Fibroblast of upper back skin (primary cell): ENCODE results near the gene CASP8AP2.
"Not testable (repeated sequence)": the region's sequence is repeated elsewhere in the genome, so short reads cannot be mapped to it uniquely, and the experiment has no call there.

Experiments used
- DNase-seq: peaks from one replicate; pipeline ENCODE4 v3.0.0-alpha.2; 2013

Gene CASP8AP2

GRCh38 chr6:89829472-89830169 lies at the start of gene CASP8AP2:
Gene CASP8AP2, plus strand, starts transcription at chr6:89829880.
- peak; percentile 99 for DNase-seq

- no peak for DNase-seq
Observed at GRCh38 chr6:89781070-89782034, 48.3 kb upstream of the CASP8AP2 start.

- no peak for DNase-seq
Observed at GRCh38 chr6:89782222-89782621, 47.5 kb upstream of the CASP8AP2 start.

- DNase-seq, result not testable (repeated sequence)
Observed at GRCh38 chr6:89783293-89783692, 46.4 kb upstream of the CASP8AP2 start.

GRCh38 chr6:89784838-89785237 lies 44.8 kb upstream of the CASP8AP2 start:
- DNase-seq, result no peak

GRCh38 chr6:89786970-89787369 lies 42.7 kb upstream of the CASP8AP2 start:
- no peak for DNase-seq

- DNase-seq, result no peak
Observed at GRCh38 chr6:89787660-89788328, 41.9 kb upstream of the CASP8AP2 start.

- DNase-seq, result no peak
Observed at GRCh38 chr6:89789980-89790379, 39.7 kb upstream of the CASP8AP2 start.

GRCh38 chr6:89790403-89790802 lies 39.3 kb upstream of the CASP8AP2 start:
- no peak for DNase-seq

GRCh38 chr6:89792881-89793280 lies 36.8 kb upstream of the CASP8AP2 start:
- DNase-seq, result peak; percentile 12

- peak; percentile 1 for DNase-seq
Observed at GRCh38 chr6:89793586-89793985, 36.1 kb upstream of the CASP8AP2 start.

- no peak for DNase-seq
Observed at GRCh38 chr6:89794324-89794723, 35.4 kb upstream of the CASP8AP2 start.

GRCh38 chr6:89797317-89797716 lies 32.4 kb upstream of the CASP8AP2 start:
- DNase-seq, result peak; percentile 77

- no peak for DNase-seq
Observed at GRCh38 chr6:89799096-89799495, 30.6 kb upstream of the CASP8AP2 start.

- DNase-seq, result no peak
Observed at GRCh38 chr6:89799756-89800155, 29.9 kb upstream of the CASP8AP2 start.

GRCh38 chr6:89803271-89803670 lies 26.4 kb upstream of the CASP8AP2 start:
- no peak for DNase-seq

- no peak for DNase-seq
Observed at GRCh38 chr6:89805814-89806371, 23.8 kb upstream of the CASP8AP2 start.

- DNase-seq, result no peak
Observed at GRCh38 chr6:89807581-89807980, 22.1 kb upstream of the CASP8AP2 start.

GRCh38 chr6:89813422-89813821 lies 16.3 kb upstream of the CASP8AP2 start:
- DNase-seq, result not testable (repeated sequence)

GRCh38 chr6:89817481-89817880 lies 12.2 kb upstream of the CASP8AP2 start:
- no peak for DNase-seq

- DNase-seq, result no peak
Observed at GRCh38 chr6:89818977-89819335, 10.7 kb upstream of the CASP8AP2 start.

GRCh38 chr6:89819336-89820130 lies 10.1 kb upstream of the CASP8AP2 start, which contains the start of gene MDN1:
Gene MDN1, minus strand, starts transcription at chr6:89819794. Its CDS starts 187 bp downstream, at chr6:89819607.
- peak; percentile 94 for DNase-seq
